ENCODE data around the gene MFF. TPM values are rescaled to one million over a fixed set of nuclear protein-coding genes. Genes with fewer than 3 reads are reported as not detected.

The MFF gene
- total RNA-seq, 1 donor from 2014 or later, result 94.8 TPM

DNA sequence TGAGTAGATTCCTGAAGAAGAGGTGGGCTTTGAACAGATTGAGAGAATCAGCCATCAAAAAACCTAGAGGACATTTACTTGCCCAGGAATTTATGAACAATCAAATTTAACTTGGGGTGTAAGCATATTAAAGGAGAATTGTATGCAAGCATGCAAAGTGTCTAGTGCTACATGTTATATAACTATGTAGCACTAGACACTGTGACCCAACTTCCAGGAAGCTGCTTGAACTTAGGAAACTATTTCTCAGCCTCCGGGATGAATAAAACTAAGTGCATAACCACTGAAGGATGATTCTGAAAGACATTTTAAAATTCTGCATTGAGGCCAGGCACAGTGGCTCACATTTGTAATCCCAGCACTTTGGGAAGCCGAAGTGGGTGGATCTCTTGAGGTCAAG is 12.4 kb downstream of the MFF start:
- Histone ChIP-seq H3K36me3 (ENCODE audit: control insufficient read depth, insufficient read depth, low read length) (peaks cover 1% of the 10 kb centered on the region), H3K27me3 (ENCODE audit: control insufficient read depth, insufficient read depth, low read length) (no peaks in the 10 kb centered on the region), H3K4me3 (ENCODE audit: low read depth, low read length) (no peak overlapping the region)
- TF ChIP-seq, protein P1, sequence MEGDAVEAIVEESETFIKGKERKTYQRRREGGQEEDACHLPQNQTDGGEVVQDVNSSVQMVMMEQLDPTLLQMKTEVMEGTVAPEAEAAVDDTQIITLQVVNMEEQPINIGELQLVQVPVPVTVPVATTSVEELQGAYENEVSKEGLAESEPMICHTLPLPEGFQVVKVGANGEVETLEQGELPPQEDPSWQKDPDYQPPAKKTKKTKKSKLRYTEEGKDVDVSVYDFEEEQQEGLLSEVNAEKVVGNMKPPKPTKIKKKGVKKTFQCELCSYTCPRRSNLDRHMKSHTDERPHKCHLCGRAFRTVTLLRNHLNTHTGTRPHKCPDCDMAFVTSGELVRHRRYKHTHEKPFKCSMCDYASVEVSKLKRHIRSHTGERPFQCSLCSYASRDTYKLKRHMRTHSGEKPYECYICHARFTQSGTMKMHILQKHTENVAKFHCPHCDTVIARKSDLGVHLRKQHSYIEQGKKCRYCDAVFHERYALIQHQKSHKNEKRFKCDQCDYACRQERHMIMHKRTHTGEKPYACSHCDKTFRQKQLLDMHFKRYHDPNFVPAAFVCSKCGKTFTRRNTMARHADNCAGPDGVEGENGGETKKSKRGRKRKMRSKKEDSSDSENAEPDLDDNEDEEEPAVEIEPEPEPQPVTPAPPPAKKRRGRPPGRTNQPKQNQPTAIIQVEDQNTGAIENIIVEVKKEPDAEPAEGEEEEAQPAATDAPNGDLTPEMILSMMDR (IDR thresholded peaks at IDR 0.05; ENCODE audit: insufficient read depth, low read length, poor library complexity, severe bottlenecking), result no peak
- no peak for DNase-seq (ENCODE audit: low read depth)

DNA sequence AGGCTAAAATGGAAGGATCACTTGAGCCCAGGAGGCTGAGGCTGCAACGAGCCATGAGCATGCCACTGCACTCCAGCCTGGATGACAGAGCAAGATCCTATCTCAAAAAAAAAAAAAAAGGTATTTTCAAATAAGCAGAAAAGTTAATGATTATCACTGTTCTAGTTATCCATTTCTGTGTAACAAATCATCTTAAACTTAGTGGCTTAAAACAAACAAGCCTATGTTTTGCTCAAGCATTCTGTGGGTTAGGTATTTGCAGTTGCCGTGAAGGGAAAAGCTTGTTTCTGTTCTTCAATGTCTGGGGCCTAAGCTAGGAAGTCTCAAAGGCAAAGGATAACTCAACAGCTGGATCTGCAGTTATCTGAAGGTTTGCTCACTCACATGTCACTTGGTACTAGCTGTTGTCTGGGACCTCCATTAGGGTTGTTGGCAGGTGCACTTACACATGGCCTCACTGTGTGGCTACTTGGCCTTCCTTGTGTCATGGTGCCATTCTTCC is 14.1 kb downstream of the MFF start:
- TF ChIP-seq, protein P1 (IDR thresholded peaks at IDR 0.05; ENCODE audit: insufficient read depth, low read length, poor library complexity, severe bottlenecking), result no peak
- DNase-seq (ENCODE audit: low read depth), result peak; percentile 66
- Histone ChIP-seq H3K36me3 (ENCODE audit: control insufficient read depth, insufficient read depth, low read length) (peaks cover 1% of the 10 kb centered on the region), H3K27me3 (ENCODE audit: control insufficient read depth, insufficient read depth, low read length) (no peaks in the 10 kb centered on the region), H3K4me3 (ENCODE audit: low read depth, low read length) (no peak overlapping the region)

GRCh38 chr2:227340106-227340505 is 15.1 kb downstream of the MFF start:
- H3K4me3 ChIP-seq (ENCODE audit: low read depth, low read length), result no peak overlapping the region
- no peak for DNase-seq (ENCODE audit: low read depth)
- TF ChIP-seq, protein P1 (IDR thresholded peaks at IDR 0.05; ENCODE audit: insufficient read depth, low read length, poor library complexity, severe bottlenecking), result no peak
- H3K27me3 ChIP-seq (ENCODE audit: control insufficient read depth, insufficient read depth, low read length), result no peaks in the 10 kb centered on the region
- H3K36me3 ChIP-seq (ENCODE audit: control insufficient read depth, insufficient read depth, low read length), result peaks cover 1% of the 10 kb centered on the region

DNA sequence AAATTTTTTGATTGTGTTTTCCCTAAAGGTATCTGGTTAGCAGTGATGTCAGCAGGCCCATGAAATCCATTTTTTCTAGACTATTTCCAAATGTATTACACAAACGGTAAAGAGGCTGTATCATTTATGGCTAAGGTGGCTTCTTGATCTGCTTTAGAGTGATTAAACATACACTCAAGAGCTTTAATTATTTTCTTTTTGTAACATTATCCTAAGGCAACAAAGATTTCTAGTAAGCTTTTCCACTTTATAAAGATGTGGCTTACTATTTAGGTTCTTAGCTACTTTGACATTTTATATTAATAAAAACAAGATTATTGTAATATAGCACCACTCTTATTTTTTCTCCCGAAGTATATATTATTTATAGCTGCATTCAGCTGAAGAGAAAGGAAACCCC is 16.5 kb downstream of the MFF start:
- Histone ChIP-seq H3K27me3 (ENCODE audit: control insufficient read depth, insufficient read depth, low read length) (no peaks in the 10 kb centered on the region), H3K4me3 (ENCODE audit: low read depth, low read length) (no peak overlapping the region), H3K36me3 (ENCODE audit: control insufficient read depth, insufficient read depth, low read length) (no peaks in the 10 kb centered on the region)
- TF ChIP-seq, protein P1 (IDR thresholded peaks at IDR 0.05; ENCODE audit: insufficient read depth, low read length, poor library complexity, severe bottlenecking), result no peak
- DNase-seq (ENCODE audit: low read depth), result no peak

DNA sequence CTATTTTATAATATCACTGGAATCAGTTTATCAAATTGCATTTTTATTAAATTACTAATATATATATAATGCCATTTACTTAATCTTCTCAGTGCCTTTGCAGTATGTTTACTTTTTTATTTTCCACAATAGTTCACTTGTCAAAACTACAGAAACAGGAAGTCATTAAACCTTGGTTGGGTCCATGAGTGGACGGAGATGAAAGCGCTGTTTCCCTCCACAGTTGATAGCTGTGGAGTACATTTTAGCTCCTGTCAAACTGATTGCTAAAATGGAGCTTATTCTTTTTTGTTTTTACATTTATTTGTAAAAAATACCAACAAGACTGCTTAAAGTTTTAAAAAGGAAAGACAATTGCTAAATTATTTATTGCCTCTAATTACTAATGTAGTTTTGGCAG is 19.2 kb downstream of the MFF start:
- TF ChIP-seq, protein P1 (IDR thresholded peaks at IDR 0.05; ENCODE audit: insufficient read depth, low read length, poor library complexity, severe bottlenecking), result no peak

GRCh38 chr2:227347117-227347516 is 22.1 kb downstream of the MFF start:
- Histone ChIP-seq H3K27me3 (ENCODE audit: control insufficient read depth, insufficient read depth, low read length) (no peaks in the 10 kb centered on the region), H3K4me3 (ENCODE audit: low read depth, low read length) (no peak overlapping the region), H3K36me3 (ENCODE audit: control insufficient read depth, insufficient read depth, low read length) (no peaks in the 10 kb centered on the region)
- TF ChIP-seq, protein P1 (IDR thresholded peaks at IDR 0.05; ENCODE audit: insufficient read depth, low read length, poor library complexity, severe bottlenecking), result no peak
- DNase-seq (ENCODE audit: low read depth), result no peak

More for the DNA sequence above, 19.2 kb downstream of the MFF start:
- DNase-seq (ENCODE audit: low read depth), result no peak
- Histone ChIP-seq H3K4me3 (ENCODE audit: low read depth, low read length) (no peak overlapping the region), H3K36me3 (ENCODE audit: control insufficient read depth, insufficient read depth, low read length) (no peaks in the 10 kb centered on the region), H3K27me3 (ENCODE audit: control insufficient read depth, insufficient read depth, low read length) (no peaks in the 10 kb centered on the region)
